Stomach (tissue), 9 donors: ENCODE results near the gene CMIP. TPM values are rescaled to one million over a fixed set of nuclear protein-coding genes. Genes with fewer than 3 reads are reported as not detected.

Experiments
- DNase-seq, 2 donors: peaks; one replicate each; pipeline versions ENCODE4 v3.0.0 to v3.0.0-alpha.2; 2013 to 2019
- H3K27ac ChIP-seq, 5 donors: fragments of 200-600 bp in 4 of 5; sonication (generic) in 4 of 5; one replicate each; pipeline ENCODE4 v1.5.1; 2013 to 2019; ENCODE audit warnings: mild to moderate bottlenecking in 1 of 5, moderate library complexity in 1 of 5
- H3K27me3 ChIP-seq, 3 donors: fragments of 200-600 bp; sonication (generic); one replicate each; pipeline ENCODE4 v1.5.1; 2017 to 2019; ENCODE audit warnings: mixed run types in 1 of 3
- H3K36me3 ChIP-seq, 4 donors: fragments of 200-600 bp; sonication (generic); 1 replicate in 3 of 4; 2 replicates in 1 of 4; pipeline ENCODE4 v1.5.1; 2016 to 2019
- H3K4me1 ChIP-seq, 4 donors: fragments of 200-600 bp; sonication (generic); one replicate each; pipeline ENCODE4 v1.5.1; 2016 to 2019
- H3K4me3 ChIP-seq, 4 donors: fragments of 200-600 bp; sonication (generic) in 3 of 4; one replicate each; pipeline ENCODE4 v1.5.1; 2016 to 2019; ENCODE audit warnings: mild to moderate bottlenecking in 1 of 4
- H3K9me3 ChIP-seq, 4 donors: fragments of 200-600 bp; sonication (generic); one replicate each; pipeline ENCODE4 v1.5.1; 2016 to 2019
- CTCF ChIP-seq, 7 experiments: fragments of 450-650 bp in 4 of 7; fragments of 200-600 bp in 3 of 7; sonication (generic) in 3 of 7; IDR thresholded peaks; one replicate each; pipeline ENCODE4 v1.5.1; 2016 to 2019; ENCODE audit warnings: antibody characterized with exemption in 7 of 7, control low read depth in 2 of 7, mild to moderate bottlenecking in 1 of 7
- EP300 ChIP-seq: sonication (generic); formaldehyde crosslinking; IDR thresholded peaks from one replicate; pipeline ENCODE4 v1.6.1; 2017; ENCODE audit warnings: antibody characterized with exemption
- POLR2A ChIP-seq, 4 donors: fragments of 450-650 bp; IDR thresholded peaks; one replicate each; pipeline ENCODE4 v1.6.1; 2016; ENCODE audit warnings: antibody characterized with exemption in 4 of 4, control low read depth in 2 of 4, mild to moderate bottlenecking in 1 of 4, moderate library complexity in 1 of 4
- POLR2AphosphoS5 ChIP-seq, 3 donors: sonication (generic); formaldehyde crosslinking; IDR thresholded peaks; one replicate each; pipeline ENCODE4 v1.6.1; 2016; ENCODE audit warnings: antibody characterized with exemption in 3 of 3
- whole genome bisulfite sequencing, 5 donors: extraction: QIAGEN DNeasy Blood & Tissue Kit in 3 of 5; methylation state at CpG; one replicate each; pipeline versions ENCODE4 v1.1.5 to v1.1.7; 2013 to 2018; 5-methylcytosine and 5-hydroxymethylcytosine counted together
- intact Hi-C: fragments of 100-400 bp; cut with DNase I; formaldehyde crosslinking; loops from one replicate; pipeline ENCODE4 v1.15.1; 2023; ENCODE audit warnings: low total_unique reads
- polyA plus RNA-seq, 3 donors: library from polyadenylated mRNA; stranded (reverse); fragments of 200-250 nt; gene quantifications; one replicate each; pipeline ENCODE4 v1.2.3, GENCODE V29; 2013
- total RNA-seq, 5 donors: library from RNA; depleted of rRNA; stranded (reverse); fragments of >200 nt; gene quantifications; one replicate each; pipeline versions ENCODE4 v1.1.0 to v1.2.3, GENCODE V29; 2014 to 2016
- donor health status: healthy with polysubstance abuse.
- donor health status: Bipolar disorder and iron deficiency.
- donor health status: healthy.

CMIP gene
- total and polyA plus RNA-seq, 8 donors: 11.1 to 71.0 (median 31.2) TPM

GRCh38 chr16:81716478-81717225 is 272.0 kb downstream of the CMIP start:
- Histone ChIP-seq H3K9me3 (no peaks in the 10 kb centered on the region), H3K4me1 (peaks cover 0 to 40% (median 28%) of the 10 kb centered on the region in 4 donors), H3K27ac (peak overlapping the region in 2 of 5 donors; percentile 43 to 50), H3K27me3 (no peaks in the 10 kb centered on the region), H3K4me3 (no peak overlapping the region), H3K36me3 (peaks cover 0 to 3% (median 0%) of the 10 kb centered on the region in 4 donors)
- intact Hi-C loops: no loop called here
- no peak for TF ChIP-seq CTCF (IDR thresholded peaks at IDR 0.05)
- TF ChIP-seq POLR2A (IDR thresholded peaks at IDR 0.05): no peak
- TF ChIP-seq EP300: no peak
- TF ChIP-seq POLR2AphosphoS5 (IDR thresholded peaks at IDR 0.05): no peak
- DNase-seq: no peak
- 51 to 74% (median 70%) methylated on average over 10 of the region's 10 CpGs for WGBS, 5 donors

GRCh38 chr16:81717662-81718189 is 273.1 kb downstream of the CMIP start:
- peak overlapping the region in 4 of 5 donors; percentile 2 to 49 (median 26) for H3K27ac ChIP-seq
- WGBS, 5 donors: 58 to 73% (median 65%) methylated on average over 8 of the region's 8 CpGs
- intact Hi-C loops: no loop called here
- H3K27me3 ChIP-seq: no peaks in the 10 kb centered on the region
- peaks cover 0 to 38% (median 27%) of the 10 kb centered on the region in 4 donors for H3K4me1 ChIP-seq
- no peak for DNase-seq
- H3K4me3 ChIP-seq: no peak overlapping the region
- H3K9me3 ChIP-seq: no peaks in the 10 kb centered on the region
- no peak for TF ChIP-seq POLR2A (IDR thresholded peaks at IDR 0.05)
- TF ChIP-seq POLR2AphosphoS5 (IDR thresholded peaks at IDR 0.05): no peak
- TF ChIP-seq EP300: no peak
- no peak for TF ChIP-seq CTCF (IDR thresholded peaks at IDR 0.05)
- no peaks in the 10 kb centered on the region for H3K36me3 ChIP-seq

GRCh38 chr16:81718637-81719036 is 274.0 kb downstream of the CMIP start:
- intact Hi-C loops: no loop called here

More at GRCh38 chr16:81718637-81719036, 274.0 kb downstream of the CMIP start:
- DNase-seq: no peak
- H3K4me3 ChIP-seq: no peak overlapping the region
- H3K9me3 ChIP-seq: no peaks in the 10 kb centered on the region
- no peaks in the 10 kb centered on the region for H3K36me3 ChIP-seq
- no peak for TF ChIP-seq CTCF (IDR thresholded peaks at IDR 0.05)
- TF ChIP-seq POLR2AphosphoS5 (IDR thresholded peaks at IDR 0.05): no peak
- no peak for TF ChIP-seq EP300
- TF ChIP-seq POLR2A (IDR thresholded peaks at IDR 0.05): no peak
- peaks cover 0 to 42% (median 28%) of the 10 kb centered on the region in 4 donors for H3K4me1 ChIP-seq
- H3K27ac ChIP-seq: peak overlapping the region; percentile 34 to 67 (median 49)
- WGBS, 5 donors: 55 to 69% (median 62%) methylated on average over 5 of the region's 5 CpGs
- H3K27me3 ChIP-seq: no peaks in the 10 kb centered on the region
